ENCODE measurements around the gene EPHA8. TPM values are rescaled to one million over a fixed set of nuclear protein-coding genes. Genes with fewer than 3 reads are reported as not detected.

Gene EPHA8
- total RNA-seq, 2 experiments from 2014 or later: not detected

- peaks cover 0 to 12% of the 10 kb centered on the region in 2 experiments for H3K9me3 ChIP-seq (ENCODE audit: control insufficient read depth in 1 of 2, insufficient read depth in 1 of 2, low read length in 2 of 2)
- DNase-seq (no peak), ATAC-seq (ENCODE audit: poor library complexity) (no peak)
- no peak overlapping the region for H3K4me3 Mint-ChIP-seq
- no peaks in the 10 kb centered on the region for H3K4me1 Mint-ChIP-seq (ENCODE audit: low read depth)
- no peaks in the 10 kb centered on the region for H3K9me3 Mint-ChIP-seq
- ChIA-PET POLR2A (no interaction called here), CTCF (no interaction called here)
- intact Hi-C loops (cut with DNase I, micrococcal nuclease): no loop called here
- no peak overlapping the region for H3K27ac ChIP-seq (ENCODE audit: low read depth in 1 of 2, low read length in 2 of 2)
- H3K27me3 ChIP-seq (ENCODE audit: control insufficient read depth in 1 of 2, insufficient read depth in 2 of 2, low read length in 2 of 2): peaks cover 18 to 33% of the 10 kb centered on the region in 2 experiments
- H3K27ac Mint-ChIP-seq: no peak overlapping the region
- peaks cover 58% of the 10 kb centered on the region for H3K27me3 Mint-ChIP-seq
- H3K36me3 Mint-ChIP-seq (ENCODE audit: low read depth): no peaks in the 10 kb centered on the region
- no peak overlapping the region for H3K4me3 ChIP-seq (ENCODE audit: low read length)
- no peak for TF ChIP-seq CTCF (IDR thresholded peaks at IDR 0.05)
- H3K36me3 ChIP-seq (ENCODE audit: insufficient read depth, low read length): no peaks in the 10 kb centered on the region
- no peaks in the 10 kb centered on the region for H3K4me1 ChIP-seq (ENCODE audit: insufficient read depth, low read length)
Measured at GRCh38 chr1:22613951-22614350, 50.7 kb downstream of the EPHA8 start.

- Mint-ChIP-seq H3K4me3 (no peak overlapping the region), H3K9me3 (no peaks in the 10 kb centered on the region), H3K4me1 (ENCODE audit: low read depth) (no peaks in the 10 kb centered on the region), H3K36me3 (ENCODE audit: low read depth) (no peaks in the 10 kb centered on the region), H3K27ac (no peak overlapping the region), H3K27me3 (peaks cover 53% of the 10 kb centered on the region)
- ATAC-seq (ENCODE audit: poor library complexity) (no peak), DNase-seq (no peak)
- no peaks in the 10 kb centered on the region for H3K4me1 ChIP-seq (ENCODE audit: insufficient read depth, low read length)
- H3K4me3 ChIP-seq (ENCODE audit: low read length): no peak overlapping the region
- intact Hi-C loops (cut with DNase I, micrococcal nuclease): no loop called here
- ChIA-PET POLR2A (interaction anchor here (0.5 kb wide), 1 partner anchor 1583 kb away, joined by 3 read pairs; no protein-coding TSS in a partner anchor), CTCF (no interaction called here)
- no peak overlapping the region for H3K27ac ChIP-seq (ENCODE audit: low read depth in 1 of 2, low read length in 2 of 2)
- H3K9me3 ChIP-seq (ENCODE audit: control insufficient read depth in 1 of 2, insufficient read depth in 1 of 2, low read length in 2 of 2): peaks cover 0 to 12% of the 10 kb centered on the region in 2 experiments
- H3K27me3 ChIP-seq (ENCODE audit: control insufficient read depth in 1 of 2, insufficient read depth in 2 of 2, low read length in 2 of 2): peaks cover 27 to 30% of the 10 kb centered on the region in 2 experiments
- no peaks in the 10 kb centered on the region for H3K36me3 ChIP-seq (ENCODE audit: insufficient read depth, low read length)
- TF ChIP-seq CTCF (IDR thresholded peaks at IDR 0.05): no peak
Measured at GRCh38 chr1:22615886-22616285, 52.6 kb downstream of the EPHA8 start.

GRCh38 chr1:22616571-22616970, 53.3 kb downstream of the EPHA8 start:
- Histone ChIP-seq H3K4me3 (ENCODE audit: low read length) (no peak overlapping the region), H3K27ac (ENCODE audit: low read depth in 1 of 2, low read length in 2 of 2) (no peak overlapping the region), H3K4me1 (ENCODE audit: insufficient read depth, low read length) (no peaks in the 10 kb centered on the region), H3K9me3 (ENCODE audit: control insufficient read depth in 1 of 2, insufficient read depth in 1 of 2, low read length in 2 of 2) (peaks cover 0 to 12% of the 10 kb centered on the region in 2 experiments), H3K36me3 (ENCODE audit: insufficient read depth, low read length) (no peaks in the 10 kb centered on the region), H3K27me3 (ENCODE audit: control insufficient read depth in 1 of 2, insufficient read depth in 2 of 2, low read length in 2 of 2) (peaks cover 29 to 30% of the 10 kb centered on the region in 2 experiments)
- DNase-seq (no peak), ATAC-seq (ENCODE audit: poor library complexity) (no peak)
- Mint-ChIP-seq H3K36me3 (ENCODE audit: low read depth) (no peaks in the 10 kb centered on the region), H3K4me1 (ENCODE audit: low read depth) (no peaks in the 10 kb centered on the region), H3K4me3 (no peak overlapping the region), H3K9me3 (no peaks in the 10 kb centered on the region), H3K27me3 (peaks cover 51% of the 10 kb centered on the region), H3K27ac (no peak overlapping the region)
- intact Hi-C loops (cut with DNase I, micrococcal nuclease): no loop called here
- no peak for TF ChIP-seq CTCF (IDR thresholded peaks at IDR 0.05)
- ChIA-PET CTCF (no interaction called here), POLR2A (no interaction called here)

All from CD4-positive, alpha-beta T cell (primary cell).